Inflammatory macrophage treated with lipopolysaccharide for 1 hour (primary cell): ENCODE results near the gene PRIMA1.

Source experiments
- DNase-seq, 2 donors: peaks; one replicate each; pipeline ENCODE4 v3.0.0-alpha.2; 2020 to 2022

The PRIMA1 gene

GRCh38 chr14:93708800-93709199, 79.5 kb downstream of the PRIMA1 start:
- DNase-seq = no peak

- DNase-seq = no peak
Observed at GRCh38 chr14:93708311-93708734, 80.0 kb downstream of the PRIMA1 start.

- no peak for DNase-seq
Observed at GRCh38 chr14:93707475-93707874, 80.8 kb downstream of the PRIMA1 start.

GRCh38 chr14:93706360-93706955, 81.8 kb downstream of the PRIMA1 start:
- DNase-seq = no peak

- DNase-seq = no peak
Observed at GRCh38 chr14:93705513-93706156, 82.7 kb downstream of the PRIMA1 start.

- no peak for DNase-seq
Observed at GRCh38 chr14:93703941-93704340, 84.3 kb downstream of the PRIMA1 start.

- DNase-seq = no peak
Observed at GRCh38 chr14:93702946-93703345, 85.3 kb downstream of the PRIMA1 start.

- no peak for DNase-seq
Observed at GRCh38 chr14:93701562-93701961, 86.7 kb downstream of the PRIMA1 start.

GRCh38 chr14:93700928-93701327, 87.4 kb downstream of the PRIMA1 start:
- no peak for DNase-seq

- no peak for DNase-seq
Observed at GRCh38 chr14:93693914-93694313, 94.4 kb downstream of the PRIMA1 start.

- DNase-seq = no peak
Observed at GRCh38 chr14:93691042-93691780, 97.1 kb downstream of the PRIMA1 start.

- DNase-seq = no peak
Observed at GRCh38 chr14:93690146-93690545, 98.1 kb downstream of the PRIMA1 start.

GRCh38 chr14:93688820-93689219, 99.5 kb downstream of the PRIMA1 start:
- DNase-seq = no peak

GRCh38 chr14:93688239-93688666, 100.0 kb downstream of the PRIMA1 start:
- DNase-seq = no peak

- no peak for DNase-seq
Observed at GRCh38 chr14:93686268-93686667, 102.0 kb downstream of the PRIMA1 start.

GRCh38 chr14:93685121-93685895, 103.0 kb downstream of the PRIMA1 start:
- DNase-seq = no peak

GRCh38 chr14:93683226-93683625, 105.1 kb downstream of the PRIMA1 start:
- DNase-seq = peak in 1 of 2 donors; percentile 3

GRCh38 chr14:93682459-93682858, 105.8 kb downstream of the PRIMA1 start:
- DNase-seq = no peak

GRCh38 chr14:93676416-93676958, 111.8 kb downstream of the PRIMA1 start:
- no peak for DNase-seq

GRCh38 chr14:93675651-93676050, 112.6 kb downstream of the PRIMA1 start:
- no peak for DNase-seq

GRCh38 chr14:93674343-93674742, 113.9 kb downstream of the PRIMA1 start:
- DNase-seq = no peak

- no peak for DNase-seq
Observed at GRCh38 chr14:93669632-93670031, 118.7 kb downstream of the PRIMA1 start.
